Measurements from ENCODE around the gene RAD51B. TPM values are rescaled to one million over a fixed set of nuclear protein-coding genes. Genes with fewer than 3 reads are reported as not detected.
"Not testable (repeated sequence)": the region's sequence is repeated elsewhere in the genome, so short reads cannot be mapped to it uniquely, and the experiment has no call there.

RAD51B gene
- polyA plus RNA-seq, 1 donor = 7.3 TPM

GRCh38 chr14:67949771-67950170, 130.2 kb downstream of the RAD51B start:
- DNase-seq (ENCODE audit: low read depth) = no peak

- no peak for DNase-seq (ENCODE audit: low read depth)
Measured at GRCh38 chr14:67950386-67950785, 130.8 kb downstream of the RAD51B start.

GRCh38 chr14:67951529-67952135, 132.1 kb downstream of the RAD51B start:
- DNase-seq (ENCODE audit: low read depth) = peak; percentile 51

GRCh38 chr14:67952381-67952780, 132.8 kb downstream of the RAD51B start:
- no peak for DNase-seq (ENCODE audit: low read depth)

- no peak for DNase-seq (ENCODE audit: low read depth)
Measured at GRCh38 chr14:67952786-67953185, 133.2 kb downstream of the RAD51B start.

GRCh38 chr14:67955261-67955660, 135.7 kb downstream of the RAD51B start:
- DNase-seq (ENCODE audit: low read depth) = no peak

- DNase-seq (ENCODE audit: low read depth) = no peak
Measured at GRCh38 chr14:67957946-67958345, 138.4 kb downstream of the RAD51B start.

GRCh38 chr14:67961676-67962075, 142.1 kb downstream of the RAD51B start:
- DNase-seq (ENCODE audit: low read depth) = no peak

- DNase-seq (ENCODE audit: low read depth) = no peak
Measured at GRCh38 chr14:67962215-67962644, 142.7 kb downstream of the RAD51B start.

GRCh38 chr14:67963545-67963944, 144.0 kb downstream of the RAD51B start:
- no peak for DNase-seq (ENCODE audit: low read depth)

GRCh38 chr14:67963960-67964812, 144.6 kb downstream of the RAD51B start:
- no peak for DNase-seq (ENCODE audit: low read depth)

- DNase-seq (ENCODE audit: low read depth) = no peak
Measured at GRCh38 chr14:67965696-67966095, 146.1 kb downstream of the RAD51B start.

- no peak for DNase-seq (ENCODE audit: low read depth)
Measured at GRCh38 chr14:67967206-67967605, 147.6 kb downstream of the RAD51B start.

GRCh38 chr14:67967970-67968369, 148.4 kb downstream of the RAD51B start:
- DNase-seq (ENCODE audit: low read depth) = not testable (repeated sequence)

- no peak for DNase-seq (ENCODE audit: low read depth)
Measured at GRCh38 chr14:67970923-67971322, 151.3 kb downstream of the RAD51B start.

GRCh38 chr14:67971627-67972625, 152.3 kb downstream of the RAD51B start:
- no peak for DNase-seq (ENCODE audit: low read depth)

- no peak for DNase-seq (ENCODE audit: low read depth)
Measured at GRCh38 chr14:67973436-67973835, 153.9 kb downstream of the RAD51B start.

- DNase-seq (ENCODE audit: low read depth) = no peak
Measured at GRCh38 chr14:67975470-67975869, 155.9 kb downstream of the RAD51B start.

- DNase-seq (ENCODE audit: low read depth) = no peak
Measured at GRCh38 chr14:67977434-67978034, 158.0 kb downstream of the RAD51B start.

GRCh38 chr14:67978749-67979148, 159.2 kb downstream of the RAD51B start:
- DNase-seq (ENCODE audit: low read depth) = no peak
